ENCODE measurements around the gene DDAH1. TPM values are rescaled to one million over a fixed set of nuclear protein-coding genes. Genes with fewer than 3 reads are reported as not detected.
A peak's percentile ranks its signal among the peaks of the same experiment; 100 is the strongest.

DDAH1 gene
- total and polyA plus RNA-seq, 11 donors = 5.7 to 33.9 (median 16.1) TPM

DNA sequence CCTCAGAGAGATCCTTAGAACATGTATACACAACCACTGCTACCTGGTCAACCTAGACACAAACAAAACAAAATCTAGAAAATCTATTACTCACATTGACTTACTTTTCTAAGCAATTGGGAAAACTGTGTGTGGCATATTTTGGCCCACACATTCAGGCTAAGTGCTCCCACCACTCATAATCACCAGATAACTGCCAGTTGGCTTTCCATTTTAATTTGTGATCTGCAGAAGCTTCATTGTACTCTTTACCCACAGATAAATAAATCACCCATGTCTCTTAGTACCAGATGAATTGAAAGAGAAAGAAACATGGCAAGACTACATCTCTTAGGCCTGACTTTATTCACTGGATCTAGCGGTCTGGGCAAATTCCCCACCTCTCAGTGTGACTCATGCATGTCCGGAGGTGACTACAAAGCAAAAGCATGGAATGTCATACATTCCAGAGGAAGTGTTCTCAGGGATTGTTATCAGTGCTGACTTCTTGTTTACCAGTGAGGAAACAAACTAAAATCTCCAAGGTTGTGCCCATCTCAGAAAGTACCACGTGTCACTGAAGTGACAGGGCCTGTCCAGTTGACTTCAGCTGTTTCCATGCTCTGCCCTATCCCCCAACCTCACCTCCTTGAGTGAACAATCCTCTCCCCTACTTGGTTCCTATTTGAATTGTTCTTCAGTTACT, 136.1 kb downstream of the DDAH1 start:
- DNase-seq = peak in 1 of 5 donors; percentile 60
- H3K27ac ChIP-seq = peak overlapping the region in 11 of 12 donors; percentile 38 to 90 (median 81)
- no peaks in the 10 kb centered on the region for H3K36me3 ChIP-seq
- peaks cover 12 to 38% (median 29%) of the 10 kb centered on the region in 12 donors for H3K4me1 ChIP-seq
- intact Hi-C loops (cut with DNase I) = no loop called here
- peak; percentile 57 to 80 (median 65) for ATAC-seq
- H3K27me3 ChIP-seq = no peaks in the 10 kb centered on the region
- H3K9me3 ChIP-seq = peaks cover 0 to 13% (median 6%) of the 10 kb centered on the region in 12 donors
- 28 to 45% (median 35%) methylated on average over 3 of the region's 3 CpGs for WGBS, 4 donors
- H3K4me3 ChIP-seq = no peak overlapping the region
- no peak for TF ChIP-seq POLR2A (IDR thresholded peaks at IDR 0.05)
- TF ChIP-seq, protein P1, sequence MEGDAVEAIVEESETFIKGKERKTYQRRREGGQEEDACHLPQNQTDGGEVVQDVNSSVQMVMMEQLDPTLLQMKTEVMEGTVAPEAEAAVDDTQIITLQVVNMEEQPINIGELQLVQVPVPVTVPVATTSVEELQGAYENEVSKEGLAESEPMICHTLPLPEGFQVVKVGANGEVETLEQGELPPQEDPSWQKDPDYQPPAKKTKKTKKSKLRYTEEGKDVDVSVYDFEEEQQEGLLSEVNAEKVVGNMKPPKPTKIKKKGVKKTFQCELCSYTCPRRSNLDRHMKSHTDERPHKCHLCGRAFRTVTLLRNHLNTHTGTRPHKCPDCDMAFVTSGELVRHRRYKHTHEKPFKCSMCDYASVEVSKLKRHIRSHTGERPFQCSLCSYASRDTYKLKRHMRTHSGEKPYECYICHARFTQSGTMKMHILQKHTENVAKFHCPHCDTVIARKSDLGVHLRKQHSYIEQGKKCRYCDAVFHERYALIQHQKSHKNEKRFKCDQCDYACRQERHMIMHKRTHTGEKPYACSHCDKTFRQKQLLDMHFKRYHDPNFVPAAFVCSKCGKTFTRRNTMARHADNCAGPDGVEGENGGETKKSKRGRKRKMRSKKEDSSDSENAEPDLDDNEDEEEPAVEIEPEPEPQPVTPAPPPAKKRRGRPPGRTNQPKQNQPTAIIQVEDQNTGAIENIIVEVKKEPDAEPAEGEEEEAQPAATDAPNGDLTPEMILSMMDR (IDR thresholded peaks at IDR 0.05) = no peak

DNA sequence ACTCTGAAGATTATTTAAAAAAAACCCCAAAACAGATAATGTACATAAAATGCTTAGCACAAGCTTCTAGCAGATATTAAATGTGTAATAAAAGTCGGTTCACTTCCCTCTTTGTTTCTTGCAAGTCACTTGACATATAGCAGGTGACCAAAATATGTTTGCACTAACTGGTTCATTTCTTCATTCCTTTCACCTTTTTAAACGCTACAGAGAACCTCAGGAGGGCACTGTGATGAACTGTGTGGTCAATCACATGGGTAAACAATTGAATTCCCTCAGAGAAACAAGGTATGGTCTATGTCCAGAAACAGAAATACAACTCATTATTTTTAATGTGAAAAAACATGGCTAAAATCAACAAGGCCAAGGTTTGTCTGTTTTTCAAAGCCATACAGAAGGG, 137.2 kb downstream of the DDAH1 start:
- no peak for TF ChIP-seq POLR2A (IDR thresholded peaks at IDR 0.05)
- TF ChIP-seq, protein P1 (IDR thresholded peaks at IDR 0.05) = no peak

DNA sequence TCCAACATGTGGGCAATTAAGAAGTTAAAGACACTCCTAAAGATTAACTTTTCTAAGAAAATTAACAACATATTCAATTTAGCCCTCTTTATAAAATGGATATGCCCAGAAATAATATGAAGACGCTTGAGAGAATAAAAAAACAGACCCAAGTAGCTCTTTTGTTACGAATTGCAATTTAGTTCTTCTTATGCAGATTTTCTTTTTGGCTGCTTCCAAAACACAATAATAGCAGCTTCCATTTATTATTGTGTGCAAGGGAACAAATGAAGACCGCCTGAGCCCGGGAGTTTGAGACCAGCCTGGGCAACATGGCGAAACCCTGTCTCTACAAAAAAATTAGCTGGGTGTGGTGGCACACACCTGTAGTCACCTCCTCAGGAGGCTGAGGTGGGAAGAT, 138.1 kb downstream of the DDAH1 start:
- H3K4me1 ChIP-seq = peaks cover 12 to 38% (median 29%) of the 10 kb centered on the region in 12 donors
- no peaks in the 10 kb centered on the region for H3K27me3 ChIP-seq
- no peaks in the 10 kb centered on the region for H3K36me3 ChIP-seq
- TF ChIP-seq, protein P1 (IDR thresholded peaks at IDR 0.05) = no peak
- TF ChIP-seq POLR2A (IDR thresholded peaks at IDR 0.05) = no peak
- ATAC-seq = no peak
- intact Hi-C loops (cut with DNase I) = no loop called here
- H3K27ac ChIP-seq = no peak overlapping the region
- H3K9me3 ChIP-seq = no peaks in the 10 kb centered on the region
- DNase-seq = no peak
- H3K4me3 ChIP-seq = no peak overlapping the region
- 93 to 98% (median 97%) methylated on average over 5 of the region's 5 CpGs for WGBS, 4 donors

More for the DNA sequence above, 137.2 kb downstream of the DDAH1 start:
- intact Hi-C loops (cut with DNase I) = no loop called here
- WGBS, 4 donors = 84 to 93% (median 88%) methylated on average over 2 of the region's 2 CpGs
- H3K9me3 ChIP-seq = peaks cover 0 to 4% (median 0%) of the 10 kb centered on the region in 12 donors
- H3K27ac ChIP-seq = no peak overlapping the region
- peaks cover 12 to 38% (median 29%) of the 10 kb centered on the region in 12 donors for H3K4me1 ChIP-seq
- no peak overlapping the region for H3K4me3 ChIP-seq
- no peak for DNase-seq
- no peaks in the 10 kb centered on the region for H3K27me3 ChIP-seq
- no peaks in the 10 kb centered on the region for H3K36me3 ChIP-seq
- no peak for ATAC-seq

DNA sequence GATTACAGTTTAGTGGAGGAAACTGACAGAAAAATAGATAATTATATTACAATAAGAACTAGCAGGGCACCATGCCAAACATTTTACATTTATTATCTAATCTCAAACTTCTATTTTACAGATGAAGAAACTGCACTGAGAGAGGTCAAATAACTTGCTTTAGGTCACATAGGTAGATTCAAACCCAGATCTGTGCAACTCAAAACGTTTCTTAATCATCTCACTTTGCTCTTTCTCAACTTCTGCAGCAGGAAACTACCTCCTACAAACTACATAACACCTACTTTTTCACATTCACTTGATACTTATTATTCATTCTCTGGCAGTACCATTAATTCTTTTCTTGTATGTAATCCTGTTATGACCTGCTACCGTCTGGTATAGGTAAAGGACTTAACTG, 138.6 kb downstream of the DDAH1 start:
- Histone ChIP-seq H3K9me3 (no peaks in the 10 kb centered on the region), H3K4me1 (peaks cover 12 to 36% (median 26%) of the 10 kb centered on the region in 12 donors), H3K27ac (no peak overlapping the region), H3K27me3 (no peaks in the 10 kb centered on the region), H3K36me3 (no peaks in the 10 kb centered on the region), H3K4me3 (no peak overlapping the region)
- DNase-seq (no peak), ATAC-seq (no peak)
- 77 to 89% (median 82%) methylated on average over 2 of the region's 2 CpGs for WGBS, 4 donors
- intact Hi-C loops (cut with DNase I) = no loop called here
- TF ChIP-seq, protein P1 (IDR thresholded peaks at IDR 0.05) = no peak
- TF ChIP-seq POLR2A (IDR thresholded peaks at IDR 0.05) = no peak

Measured in heart left ventricle (tissue), 16 donors.